Measurements from ENCODE around the gene SLC15A1.

- no peak for TF ChIP-seq CTCF (IDR thresholded peaks at IDR 0.05)
- no peak for TF ChIP-seq POLR2A (IDR thresholded peaks at IDR 0.05)
Measured at GRCh38 chr13:98678741-98679140, 73.7 kb downstream of the SLC15A1 start.
